OCI-LY7 (cell line): Measurements from ENCODE around the gene MT4.

Source experiments
- CTCF ChIP-seq: fragments of 200-600 bp; sonication (generic); conservative IDR thresholded peaks from 2 replicates; pipeline ENCODE4 v1.5.1; 2014; ENCODE audit warnings: mild to moderate bottlenecking, antibody characterized with exemption, low read length, moderate library complexity, mixed read lengths
- EZH2phosphoT487 ChIP-seq: fragments of 200-600 bp; sonication (generic); IDR thresholded peaks from 2 replicates; pipeline ENCODE4 v1.6.1; 2018; ENCODE audit warnings: low read depth, borderline replicate concordance, mild to moderate bottlenecking, mixed run types, antibody characterized with exemption, low read length, moderate library complexity, mixed read lengths

- TF ChIP-seq CTCF, result no peak
- TF ChIP-seq EZH2phosphoT487, result no peak
Observed at GRCh38 chr16:56589141-56590039, 24.5 kb downstream of the MT4 start, which contains the start of gene MT3.
